CD4-positive, alpha-beta T cell treated with Interleukin-6 for 4 hours (primary cell): ENCODE measurements around the gene RGS11.

Experiments used
- DNase-seq: peaks from one replicate; pipeline ENCODE4 v3.0.0-alpha.2; 2020; ENCODE audit warnings: mixed read lengths

The RGS11 gene

GRCh38 chr16:275786-276232, at the start of gene RGS11:
RGS11 (minus strand) TSS chr16:275944; CDS start chr16:275911, 33 bp downstream.
- DNase-seq = no peak

GRCh38 chr16:324451-325334, 48.9 kb upstream of the RGS11 start:
- peak; percentile 78 for DNase-seq

GRCh38 chr16:324201-324450, 48.4 kb upstream of the RGS11 start:
- DNase-seq = no peak

GRCh38 chr16:322476-323143, 46.9 kb upstream of the RGS11 start:
- DNase-seq = no peak

GRCh38 chr16:321532-321931, 45.8 kb upstream of the RGS11 start:
- DNase-seq = no peak

GRCh38 chr16:320206-320605, 44.5 kb upstream of the RGS11 start:
- no peak for DNase-seq

- no peak for DNase-seq
Measured at GRCh38 chr16:318628-319027, 42.9 kb upstream of the RGS11 start.

GRCh38 chr16:317583-317982, 41.8 kb upstream of the RGS11 start:
- no peak for DNase-seq

- no peak for DNase-seq
Measured at GRCh38 chr16:316741-317464, 41.2 kb upstream of the RGS11 start.

GRCh38 chr16:314795-315299, 39.1 kb upstream of the RGS11 start:
- no peak for DNase-seq

GRCh38 chr16:314351-314750, 38.6 kb upstream of the RGS11 start:
- DNase-seq = no peak

- no peak for DNase-seq
Measured at GRCh38 chr16:311725-312124, 36.0 kb upstream of the RGS11 start.

GRCh38 chr16:309476-309875, 33.7 kb upstream of the RGS11 start:
- DNase-seq = peak; percentile 40

GRCh38 chr16:307691-308312, 32.1 kb upstream of the RGS11 start:
- DNase-seq = no peak

- no peak for DNase-seq
Measured at GRCh38 chr16:306911-307370, 31.2 kb upstream of the RGS11 start.

GRCh38 chr16:305916-306626, 30.3 kb upstream of the RGS11 start:
- DNase-seq = no peak

- peak; percentile 40 for DNase-seq
Measured at GRCh38 chr16:303760-304505, 28.2 kb upstream of the RGS11 start.

- DNase-seq = no peak
Measured at GRCh38 chr16:301950-302349, 26.2 kb upstream of the RGS11 start.

GRCh38 chr16:301235-301634, 25.5 kb upstream of the RGS11 start:
- DNase-seq = no peak

GRCh38 chr16:297832-298231, 22.1 kb upstream of the RGS11 start:
- DNase-seq = no peak

- no peak for DNase-seq
Measured at GRCh38 chr16:296806-297510, 21.2 kb upstream of the RGS11 start.
